22Rv1 (cell line): ENCODE measurements around the gene TLE3.

ENCODE experiments used
- ZFX ChIP-seq: fragments of 450-650 bp; IDR thresholded peaks from 2 replicates; pipeline ENCODE4 v1.6.1; 2017; ENCODE audit warnings: antibody characterized with exemption, borderline replicate concordance
- TF ChIP-seq, protein P1 (sequence below): fragments of 450-650 bp; IDR thresholded peaks from 2 replicates; pipeline ENCODE4 v1.5.1; 2017; ENCODE audit warnings: mild to moderate bottlenecking

DNA sequence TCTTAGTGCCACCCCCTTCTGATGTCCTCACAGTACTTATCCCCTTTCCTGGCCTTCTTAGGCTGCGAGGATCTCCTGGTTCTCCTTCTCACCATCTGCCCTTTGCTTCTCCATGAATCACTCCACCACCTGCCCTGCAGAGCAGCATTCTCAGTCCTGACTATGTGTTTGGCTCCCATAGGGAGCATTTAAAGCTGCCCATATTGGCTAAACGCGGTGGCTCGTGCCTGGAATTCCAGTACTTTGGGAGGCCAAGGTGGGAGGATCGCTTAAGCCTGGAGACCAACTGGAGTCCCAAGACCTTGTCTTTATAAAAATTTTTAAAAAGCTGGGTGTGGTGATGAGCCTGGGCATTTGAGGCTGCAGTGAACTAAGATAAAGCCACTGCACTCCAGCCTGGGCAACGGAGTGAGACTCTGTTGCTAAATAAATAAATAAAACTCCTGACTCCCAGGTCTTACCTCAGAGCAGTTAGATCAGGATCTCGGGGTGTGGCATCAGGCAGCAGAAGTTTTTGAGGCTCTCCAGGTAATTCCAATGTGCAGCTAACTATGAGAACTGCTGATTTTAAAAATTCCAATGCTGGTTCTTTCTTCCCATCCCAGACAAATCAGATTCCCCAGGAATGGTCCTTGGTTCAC lies 36.2 kb upstream of the TLE3 start:
- TF ChIP-seq, protein P1, sequence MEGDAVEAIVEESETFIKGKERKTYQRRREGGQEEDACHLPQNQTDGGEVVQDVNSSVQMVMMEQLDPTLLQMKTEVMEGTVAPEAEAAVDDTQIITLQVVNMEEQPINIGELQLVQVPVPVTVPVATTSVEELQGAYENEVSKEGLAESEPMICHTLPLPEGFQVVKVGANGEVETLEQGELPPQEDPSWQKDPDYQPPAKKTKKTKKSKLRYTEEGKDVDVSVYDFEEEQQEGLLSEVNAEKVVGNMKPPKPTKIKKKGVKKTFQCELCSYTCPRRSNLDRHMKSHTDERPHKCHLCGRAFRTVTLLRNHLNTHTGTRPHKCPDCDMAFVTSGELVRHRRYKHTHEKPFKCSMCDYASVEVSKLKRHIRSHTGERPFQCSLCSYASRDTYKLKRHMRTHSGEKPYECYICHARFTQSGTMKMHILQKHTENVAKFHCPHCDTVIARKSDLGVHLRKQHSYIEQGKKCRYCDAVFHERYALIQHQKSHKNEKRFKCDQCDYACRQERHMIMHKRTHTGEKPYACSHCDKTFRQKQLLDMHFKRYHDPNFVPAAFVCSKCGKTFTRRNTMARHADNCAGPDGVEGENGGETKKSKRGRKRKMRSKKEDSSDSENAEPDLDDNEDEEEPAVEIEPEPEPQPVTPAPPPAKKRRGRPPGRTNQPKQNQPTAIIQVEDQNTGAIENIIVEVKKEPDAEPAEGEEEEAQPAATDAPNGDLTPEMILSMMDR: no peak
- TF ChIP-seq ZFX: no peak
